GM15510 (cell line): ENCODE results near the gene LPP.

Source experiments
- POLR2A ChIP-seq: IDR thresholded peaks from 3 replicates; pipeline ENCODE4 v1.6.1; 2011; ENCODE audit warnings: borderline replicate concordance; ENCODE audit not compliant: insufficient read length; ENCODE audit errors: extremely low read depth

The LPP gene

DNA sequence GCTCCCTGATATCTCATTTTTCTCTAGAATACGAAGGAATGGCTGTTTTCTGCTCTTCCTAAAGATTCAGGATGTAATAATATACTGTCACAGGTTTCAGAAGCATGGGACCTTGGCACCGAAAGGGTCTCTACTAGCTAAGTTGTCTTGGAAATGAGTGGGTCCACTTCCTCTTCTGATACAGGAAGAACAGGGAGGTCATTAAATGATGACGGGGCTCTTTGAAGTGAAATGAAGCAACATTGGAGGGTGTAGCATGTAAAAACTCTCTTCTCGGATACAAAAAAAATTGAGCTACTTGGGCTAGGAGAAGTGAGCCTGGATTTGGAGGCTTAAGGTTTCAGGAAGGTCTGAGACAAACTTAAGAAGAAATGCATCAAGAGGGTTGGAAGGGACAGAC, 668.0 kb downstream of the LPP start:
- no peak for TF ChIP-seq POLR2A

DNA sequence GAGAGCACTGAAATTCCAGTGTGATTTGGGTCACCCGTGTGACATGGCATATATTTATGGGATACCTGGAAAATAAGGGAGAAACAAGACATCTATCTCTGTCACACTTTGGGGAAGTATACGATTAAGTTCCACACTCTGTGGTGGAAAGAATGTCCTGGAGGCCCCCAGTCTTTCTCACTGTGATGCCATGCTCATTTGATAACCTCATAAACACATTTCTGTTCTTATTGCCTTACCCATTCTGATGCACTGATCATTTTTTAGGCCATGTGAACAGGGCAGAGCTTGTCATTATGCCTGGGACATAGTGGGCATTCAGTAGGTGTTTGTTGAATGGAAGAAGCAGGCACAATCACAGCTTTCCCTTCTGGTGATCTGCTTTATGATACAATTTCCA, 668.5 kb downstream of the LPP start:
- no peak for TF ChIP-seq POLR2A

- no peak for TF ChIP-seq POLR2A
Measured at GRCh38 chr3:188824566-188824965, 670.6 kb downstream of the LPP start.

DNA sequence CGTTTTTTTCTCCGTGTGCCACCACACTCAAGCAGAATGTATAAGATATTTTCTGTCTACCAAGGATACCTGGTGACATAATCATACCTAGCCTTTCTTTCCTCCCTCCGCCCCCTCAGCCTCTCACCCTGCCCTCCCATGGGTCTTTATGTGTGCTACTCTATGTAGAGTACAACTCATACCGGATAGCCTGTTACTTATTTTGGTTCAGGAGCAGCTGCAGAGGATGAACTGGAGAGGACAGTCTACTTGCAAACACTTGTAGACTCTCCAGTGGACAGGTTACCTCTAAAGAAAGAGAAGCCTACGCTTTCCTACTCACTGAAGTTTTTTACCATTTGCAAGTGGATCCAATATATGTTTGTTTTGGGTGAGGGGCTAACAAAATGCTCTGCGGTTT, 671.9 kb downstream of the LPP start:
- TF ChIP-seq POLR2A = no peak

GRCh38 chr3:188826574-188826973, 672.6 kb downstream of the LPP start:
- TF ChIP-seq POLR2A = no peak

GRCh38 chr3:188827103-188827502, 673.1 kb downstream of the LPP start:
- TF ChIP-seq POLR2A = no peak

DNA sequence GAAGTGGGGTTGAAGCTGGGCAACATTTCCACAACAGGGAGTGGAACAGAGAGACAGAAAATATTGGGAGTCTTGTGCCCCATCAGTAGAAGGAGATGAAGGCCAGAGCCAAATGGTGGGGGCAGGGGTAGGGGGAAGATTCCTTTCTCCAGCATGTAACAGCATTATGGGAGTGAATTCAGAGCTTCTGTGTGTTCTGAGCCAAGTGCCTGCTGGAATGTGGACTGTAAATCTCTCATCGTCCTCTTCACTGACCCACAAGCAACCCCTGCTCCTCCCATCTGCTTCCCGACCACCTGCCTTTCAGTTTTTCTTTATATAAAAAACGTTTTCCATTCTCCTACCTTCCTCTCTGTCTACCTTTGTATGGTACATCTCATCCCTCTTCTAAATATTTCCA, 673.6 kb downstream of the LPP start:
- TF ChIP-seq POLR2A = no peak

DNA sequence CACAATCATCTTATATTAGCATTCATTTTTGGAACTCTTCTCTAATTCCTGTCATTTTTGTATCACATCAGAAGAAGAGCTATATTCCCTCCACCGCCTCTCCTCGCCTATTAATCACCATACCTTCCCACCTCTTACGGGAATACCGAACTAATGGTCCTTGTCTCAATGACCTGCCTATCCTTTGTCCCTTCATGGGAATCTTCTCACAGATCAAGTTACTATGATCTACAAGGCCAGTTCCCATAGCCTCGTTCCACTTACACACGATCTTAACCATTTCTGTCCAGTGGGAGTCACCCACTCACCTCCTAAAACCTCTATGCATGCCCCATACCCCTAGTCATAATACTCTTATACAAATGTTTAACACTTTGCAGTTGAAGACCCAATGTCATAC, 675.2 kb downstream of the LPP start:
- TF ChIP-seq POLR2A = no peak

- TF ChIP-seq POLR2A = no peak
Measured at GRCh38 chr3:188829576-188829975, 675.6 kb downstream of the LPP start.

- no peak for TF ChIP-seq POLR2A
Measured at GRCh38 chr3:188830893-188831292, 676.9 kb downstream of the LPP start.

DNA sequence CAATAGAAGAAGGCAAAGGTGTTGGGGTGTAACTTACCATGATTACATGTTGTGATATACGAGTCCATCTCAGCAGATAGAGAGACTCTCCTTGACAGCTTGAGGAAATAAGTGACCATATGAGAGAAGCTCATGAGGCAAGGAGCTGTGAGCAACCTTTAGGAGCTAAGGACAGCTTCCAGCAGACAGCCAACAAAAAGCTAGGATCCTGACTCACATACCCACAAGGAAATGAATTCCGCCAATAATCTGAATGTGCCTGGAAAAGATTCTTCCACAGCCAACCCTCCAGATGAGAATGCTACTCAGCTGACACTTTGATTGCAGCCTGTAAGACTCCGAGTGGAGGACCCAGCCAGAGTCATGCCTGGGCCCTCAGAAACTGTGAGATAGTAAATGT, 678.2 kb downstream of the LPP start:
- TF ChIP-seq POLR2A = no peak

DNA sequence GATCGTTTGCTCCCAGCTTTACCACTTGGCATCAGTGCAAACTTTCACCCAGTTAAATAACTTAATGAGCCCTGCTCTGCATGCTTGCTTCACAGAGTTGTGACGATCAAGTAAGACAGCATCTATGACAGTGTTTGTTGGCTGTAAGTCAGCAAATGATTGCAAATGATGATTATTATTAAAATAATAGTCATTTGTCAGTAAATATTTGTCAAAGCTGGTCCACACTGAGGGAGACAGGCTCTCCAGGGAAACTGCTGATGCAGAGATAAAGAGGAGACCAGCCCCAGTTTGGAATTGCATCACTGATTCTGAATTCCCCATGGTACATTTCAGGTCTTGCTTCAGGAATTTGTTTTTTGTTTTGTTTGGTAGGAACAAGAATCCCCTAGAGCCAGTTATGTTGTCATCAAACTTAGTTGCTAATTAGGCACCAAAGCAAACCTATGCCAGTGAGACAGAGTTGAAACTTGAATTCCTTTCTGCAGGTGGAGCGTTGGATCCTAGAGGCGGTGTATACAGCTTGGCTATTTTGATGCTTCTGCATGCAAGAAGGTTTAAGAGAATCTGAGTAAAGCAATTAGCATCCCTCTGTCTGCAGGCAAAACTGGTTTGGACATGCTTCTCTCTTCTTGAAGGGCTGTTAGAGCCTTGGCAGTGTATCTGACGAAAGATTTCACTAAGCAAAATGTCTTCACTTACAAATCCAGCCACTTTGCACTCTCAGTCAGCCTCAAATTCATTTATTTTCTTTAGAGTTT, 679.2 kb downstream of the LPP start:
- TF ChIP-seq POLR2A = no peak

DNA sequence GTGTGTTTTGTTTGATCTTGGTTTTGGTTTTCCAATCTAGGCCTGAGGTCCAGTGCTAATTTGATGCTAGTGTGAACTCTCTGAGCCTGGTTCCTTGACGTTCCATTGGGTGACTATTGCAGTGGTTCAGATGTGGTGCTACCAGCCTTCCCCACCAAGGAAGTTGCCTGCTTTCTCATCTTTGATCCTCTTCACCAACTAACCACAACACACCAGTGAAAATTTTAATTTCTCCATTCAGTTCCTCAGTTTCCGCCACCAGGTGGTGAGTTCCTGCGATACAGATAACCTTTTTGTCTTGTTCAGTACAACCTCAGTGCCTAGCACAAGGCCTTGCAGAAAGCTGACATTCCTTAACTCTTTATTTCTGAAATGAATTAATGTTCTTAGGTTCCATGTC, 680.4 kb downstream of the LPP start:
- TF ChIP-seq POLR2A = no peak

GRCh38 chr3:188839187-188839695, 685.3 kb downstream of the LPP start:
- TF ChIP-seq POLR2A = no peak

DNA sequence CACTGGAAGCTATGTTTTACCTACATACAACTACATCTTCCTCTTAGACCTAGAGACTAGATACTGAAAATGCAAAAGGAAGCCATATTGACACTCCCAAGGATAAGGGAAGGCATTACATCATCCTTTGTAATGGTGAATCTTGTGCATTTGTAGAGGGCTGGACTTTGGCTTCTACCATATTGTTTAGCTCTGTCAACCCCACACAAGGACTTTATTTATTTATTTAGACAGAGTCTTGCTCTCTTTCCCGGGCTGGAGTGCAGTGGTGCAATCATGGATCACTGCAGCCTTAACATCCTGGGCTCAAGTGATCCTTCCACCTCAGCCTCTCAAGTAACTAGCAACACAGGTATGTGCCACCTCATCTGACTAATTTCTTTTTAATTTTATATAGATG, 686.3 kb downstream of the LPP start:
- no peak for TF ChIP-seq POLR2A

GRCh38 chr3:188841906-188842305, 687.9 kb downstream of the LPP start:
- no peak for TF ChIP-seq POLR2A
